CD4-positive, alpha-beta T cell (primary cell): ENCODE data around the gene MYOG. TPM values are rescaled to one million over a fixed set of nuclear protein-coding genes. Genes with fewer than 3 reads are reported as not detected.
A peak's percentile ranks its signal among the peaks of the same experiment; 100 is the strongest.

Experiments used
- ATAC-seq: fragments of 200-7000 bp; cut with Tn5 transposase; one replicate; pipeline ENCODE4 v1.10.0; 2022; ENCODE audit warnings: mild to moderate bottlenecking; ENCODE audit not compliant: poor library complexity
- CTCF ChIA-PET: fragments of 350-600 bp; sonication (Branson Sonifier 250); formaldehyde crosslinking; loops from one replicate; lab custom pipeline; 2021; ENCODE audit warnings: antibody characterized with exemption, inconsistent platforms; lab: Charles Lee
- POLR2A ChIA-PET: fragments of 350-600 bp; sonication (Branson Sonifier 250); formaldehyde crosslinking; loops from one replicate; lab custom pipeline; 2021; ENCODE audit warnings: antibody characterized with exemption, inconsistent platforms; lab: Charles Lee
- DNase-seq, 14 experiments: peaks; one replicate each; pipeline ENCODE4 v3.0.0-alpha.2; 2013 to 2020; ENCODE audit warnings: mixed read lengths in 2 of 14
- H3K27ac ChIP-seq, 2 donors: one replicate each; pipeline versions ENCODE4 v1.5.1 to v1.7.0; 2013; ENCODE audit warnings: low read length in 2 of 2, low read depth in 1 of 2, mild to moderate bottlenecking in 1 of 2
- H3K27me3 ChIP-seq, 2 experiments: 1 replicate in 1 of 2; 2 replicates in 1 of 2; pipeline versions ENCODE4 v1.6.1 to v1.7.0; 2013; ENCODE audit warnings: low read length in 2 of 2, control low read depth in 1 of 2, mild to moderate bottlenecking in 1 of 2, moderate library complexity in 1 of 2; ENCODE audit not compliant: insufficient read depth in 2 of 2, control insufficient read depth in 1 of 2
- H3K36me3 ChIP-seq: one replicate; pipeline ENCODE4 v1.6.1; 2013; ENCODE audit warnings: low read length, control low read depth; ENCODE audit not compliant: insufficient read depth
- H3K4me1 ChIP-seq: one replicate; pipeline ENCODE4 v1.6.1; 2013; ENCODE audit warnings: low read length, control low read depth; ENCODE audit not compliant: insufficient read depth
- H3K4me3 ChIP-seq: one replicate; pipeline ENCODE4 v1.5.1; 2013; ENCODE audit warnings: mild to moderate bottlenecking, low read length, moderate library complexity
- H3K9me3 ChIP-seq, 2 experiments: 1 replicate in 1 of 2; 2 replicates in 1 of 2; pipeline versions ENCODE4 v1.6.1 to v1.7.0; 2013; ENCODE audit warnings: low read length in 2 of 2, mild to moderate bottlenecking in 2 of 2, control low read depth in 1 of 2, moderate library complexity in 1 of 2; ENCODE audit not compliant: control insufficient read depth in 1 of 2, insufficient read depth in 1 of 2
- H3K27ac Mint-ChIP-seq: one replicate; pipeline ENCODE4 v1.8.0; 2020; ENCODE audit warnings: mixed read lengths
- H3K27me3 Mint-ChIP-seq: one replicate; pipeline ENCODE4 v1.8.0; 2021; ENCODE audit warnings: mixed read lengths
- H3K36me3 Mint-ChIP-seq: one replicate; pipeline ENCODE4 v1.8.0; 2021; ENCODE audit warnings: low read depth, mixed read lengths
- H3K4me1 Mint-ChIP-seq: one replicate; pipeline ENCODE4 v1.8.0; 2021; ENCODE audit warnings: low read depth, mixed read lengths
- H3K4me3 Mint-ChIP-seq: one replicate; pipeline ENCODE4 v1.8.0; 2020; ENCODE audit warnings: mild to moderate bottlenecking, mixed read lengths
- H3K9me3 Mint-ChIP-seq: one replicate; pipeline ENCODE4 v1.8.0; 2020; ENCODE audit warnings: mixed read lengths
- intact Hi-C, 2 experiments: fragments of 100-400 bp; cut with DNase I in 1 of 2; cut with micrococcal nuclease in 1 of 2; formaldehyde crosslinking; loops; one replicate each; pipeline versions ENCODE4 v1.15.1 to v1.9.0; 2023 to 2025; cut with DNase I, micrococcal nuclease
- total RNA-seq, 174 experiments: library from RNA in 2 of 174; stranded (reverse) in 2 of 174; gene quantifications; one replicate each; pipeline ENCODE4 v1.2.3 and lab custom pipeline; 2021 to 2026
- TF ChIP-seq, protein P1 (sequence below): fragments of 200-600 bp; IDR thresholded peaks from one replicate; pipeline ENCODE4 v1.8.0; 2022; ENCODE audit warnings: antibody characterized with exemption, mild to moderate bottlenecking

Gene MYOG
- total RNA-seq, 2 experiments from 2014 or later, result not detected

DNA sequence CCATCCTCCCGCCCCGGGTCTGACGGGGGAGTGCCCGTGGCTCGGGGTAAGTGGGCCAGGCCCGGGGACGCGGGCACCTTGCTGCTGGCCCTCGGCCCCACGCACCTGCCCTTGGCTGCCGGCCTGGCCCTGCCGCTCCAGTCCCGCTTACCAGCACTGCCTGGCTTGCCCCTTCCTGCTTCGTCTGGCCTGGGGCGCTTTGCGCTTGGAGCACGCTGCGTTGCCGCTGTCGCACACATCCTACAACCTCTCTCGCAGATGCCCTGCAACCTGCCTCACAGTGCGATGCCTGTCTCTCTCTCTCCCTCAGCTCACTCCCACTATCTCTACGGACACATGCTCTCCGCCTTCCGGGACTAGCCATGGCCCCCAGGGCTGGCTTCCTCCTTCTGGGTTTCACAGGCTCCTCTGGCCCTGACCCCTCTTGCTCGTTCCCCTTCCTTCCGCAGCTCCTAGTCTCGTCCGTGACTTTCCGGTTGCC lies 9.7 kb downstream of the MYOG start:
- CTCF ChIA-PET, result no interaction called here
- Mint-ChIP-seq H3K4me3 (no peak overlapping the region), H3K9me3 (no peaks in the 10 kb centered on the region), H3K4me1 (no peaks in the 10 kb centered on the region), H3K27me3 (peaks cover 60% of the 10 kb centered on the region), H3K27ac (no peak overlapping the region), H3K36me3 (no peaks in the 10 kb centered on the region)
- Histone ChIP-seq H3K4me1 (peaks cover 11% of the 10 kb centered on the region), H3K36me3 (no peaks in the 10 kb centered on the region), H3K27ac (no peak overlapping the region), H3K9me3 (no peaks in the 10 kb centered on the region), H3K4me3 (peak overlapping the region; percentile 20), H3K27me3 (peaks cover 34 to 47% of the 10 kb centered on the region in 2 experiments)
- POLR2A ChIA-PET, result no interaction called here
- intact Hi-C loops, result no loop called here
- ATAC-seq, result no peak
- peak in 1 of 14 experiments; percentile 17 for DNase-seq
- TF ChIP-seq, protein P1, sequence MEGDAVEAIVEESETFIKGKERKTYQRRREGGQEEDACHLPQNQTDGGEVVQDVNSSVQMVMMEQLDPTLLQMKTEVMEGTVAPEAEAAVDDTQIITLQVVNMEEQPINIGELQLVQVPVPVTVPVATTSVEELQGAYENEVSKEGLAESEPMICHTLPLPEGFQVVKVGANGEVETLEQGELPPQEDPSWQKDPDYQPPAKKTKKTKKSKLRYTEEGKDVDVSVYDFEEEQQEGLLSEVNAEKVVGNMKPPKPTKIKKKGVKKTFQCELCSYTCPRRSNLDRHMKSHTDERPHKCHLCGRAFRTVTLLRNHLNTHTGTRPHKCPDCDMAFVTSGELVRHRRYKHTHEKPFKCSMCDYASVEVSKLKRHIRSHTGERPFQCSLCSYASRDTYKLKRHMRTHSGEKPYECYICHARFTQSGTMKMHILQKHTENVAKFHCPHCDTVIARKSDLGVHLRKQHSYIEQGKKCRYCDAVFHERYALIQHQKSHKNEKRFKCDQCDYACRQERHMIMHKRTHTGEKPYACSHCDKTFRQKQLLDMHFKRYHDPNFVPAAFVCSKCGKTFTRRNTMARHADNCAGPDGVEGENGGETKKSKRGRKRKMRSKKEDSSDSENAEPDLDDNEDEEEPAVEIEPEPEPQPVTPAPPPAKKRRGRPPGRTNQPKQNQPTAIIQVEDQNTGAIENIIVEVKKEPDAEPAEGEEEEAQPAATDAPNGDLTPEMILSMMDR, result no peak

- Histone ChIP-seq H3K9me3 (no peaks in the 10 kb centered on the region), H3K27ac (no peak overlapping the region), H3K36me3 (no peaks in the 10 kb centered on the region), H3K4me1 (peaks cover 11% of the 10 kb centered on the region), H3K4me3 (peak overlapping the region; percentile 20), H3K27me3 (peaks cover 34 to 47% of the 10 kb centered on the region in 2 experiments)
- ATAC-seq (no peak), DNase-seq (peak in 1 of 14 experiments; percentile 7)
- TF ChIP-seq, protein P1, result no peak
- peaks cover 60% of the 10 kb centered on the region for H3K27me3 Mint-ChIP-seq
- ChIA-PET POLR2A (no interaction called here), CTCF (no interaction called here)
- H3K4me3 Mint-ChIP-seq, result no peak overlapping the region
- no peak overlapping the region for H3K27ac Mint-ChIP-seq
- intact Hi-C loops, result no loop called here
- no peaks in the 10 kb centered on the region for H3K4me1 Mint-ChIP-seq
- no peaks in the 10 kb centered on the region for H3K9me3 Mint-ChIP-seq
- no peaks in the 10 kb centered on the region for H3K36me3 Mint-ChIP-seq
These were observed 10.4 kb downstream of the MYOG start for GRCh38 chr1:203075236-203076030.

- ATAC-seq (no peak), DNase-seq (no peak)
- H3K27me3 ChIP-seq, result peaks cover 28 to 47% of the 10 kb centered on the region in 2 experiments
- no peaks in the 10 kb centered on the region for H3K9me3 Mint-ChIP-seq
- H3K36me3 Mint-ChIP-seq, result no peaks in the 10 kb centered on the region
- ChIA-PET CTCF (no interaction called here), POLR2A (no interaction called here)
- H3K27me3 Mint-ChIP-seq, result peaks cover 53% of the 10 kb centered on the region
- intact Hi-C loops, result no loop called here
- no peaks in the 10 kb centered on the region for H3K36me3 ChIP-seq
- no peak overlapping the region for H3K27ac Mint-ChIP-seq
- no peak overlapping the region for H3K27ac ChIP-seq
- no peaks in the 10 kb centered on the region for H3K4me1 Mint-ChIP-seq
- H3K4me3 Mint-ChIP-seq, result no peak overlapping the region
- no peak overlapping the region for H3K4me3 ChIP-seq
- H3K9me3 ChIP-seq, result no peaks in the 10 kb centered on the region
- peaks cover 11% of the 10 kb centered on the region for H3K4me1 ChIP-seq
- TF ChIP-seq, protein P1, result no peak
These were observed 11.2 kb downstream of the MYOG start for GRCh38 chr1:203074610-203075009.
